IMR-90 (cell line): Measurements from ENCODE around the gene LEUTX. TPM values are rescaled to one million over a fixed set of nuclear protein-coding genes. Genes with fewer than 3 reads are reported as not detected.

Source experiments
- ATAC-seq: fragments of 200-7000 bp; cut with Tn5 transposase; 2 replicates; pipeline ENCODE4 v1.9.1; 2020; ENCODE audit warnings: low read depth, mild to moderate bottlenecking, moderate library complexity
- BruUV-seq: library from RNA; stranded (reverse); fragments of 400-500 nt; replicated peaks from 2 replicates; lab custom pipeline; 2021; lab: Mats Ljungman, UMichigan
- CTCF ChIA-PET: fragments of 300-600 bp; formaldehyde crosslinking; extraction: SDS; loops from one replicate; lab custom pipeline; 2021; ENCODE audit warnings: antibody characterized with exemption; lab: Yijun Ruan, JAX
- POLR2A ChIA-PET: fragments of 300-600 bp; sonication (Branson Sonifier 250); formaldehyde crosslinking; loops from one replicate; lab custom pipeline; 2022; ENCODE audit warnings: antibody characterized with exemption; ENCODE audit not compliant: unreplicated experiment; lab: Charles Lee
- DNase-seq: peaks from one replicate; pipeline ENCODE4 v3.0.0; 2013
- H2AFZ ChIP-seq: replicated peaks from 2 replicates; pipeline ENCODE3; 2013; ENCODE audit warnings: low read length, mild to moderate bottlenecking; ENCODE audit not compliant: poor library complexity
- H2AK5ac ChIP-seq: 2 replicates; pipeline ENCODE4 v1.6.1; 2013; ENCODE audit warnings: low read depth, low read length, inconsistent platforms
- H2AK9ac ChIP-seq: replicated peaks from 2 replicates; pipeline ENCODE3; 2013; ENCODE audit warnings: mild to moderate bottlenecking, low read depth, low read length, moderate library complexity; ENCODE audit not compliant: poor library complexity
- H2BK120ac ChIP-seq: 2 replicates; pipeline ENCODE4 v1.6.1; 2013; ENCODE audit warnings: low read depth, low read length, inconsistent platforms
- H2BK15ac ChIP-seq: 3 replicates; pipeline ENCODE4 v1.6.1; 2013; ENCODE audit warnings: low read depth, low read length, inconsistent platforms
- H2BK20ac ChIP-seq: 2 replicates; pipeline ENCODE4 v1.6.1; 2013; ENCODE audit warnings: low read depth, mild to moderate bottlenecking, inconsistent platforms, low read length, moderate library complexity
- H2BK5ac ChIP-seq: 2 replicates; pipeline ENCODE4 v1.6.1; 2013; ENCODE audit warnings: mild to moderate bottlenecking, low read depth, low read length, inconsistent platforms; ENCODE audit not compliant: poor library complexity, severe bottlenecking
- H3K14ac ChIP-seq: replicated peaks from 2 replicates; pipeline ENCODE4 v1.6.1; 2013; ENCODE audit warnings: low read depth, low read length, inconsistent platforms
- H3K18ac ChIP-seq: 2 replicates; pipeline ENCODE4 v1.6.1; 2013; ENCODE audit warnings: low read depth, low read length, control low read depth
- H3K23ac ChIP-seq: 2 replicates; pipeline ENCODE4 v1.6.1; 2013; ENCODE audit warnings: low read depth, low read length, inconsistent platforms
- H3K27ac ChIP-seq: 2 replicates; pipeline ENCODE4 v1.5.1; 2013; ENCODE audit warnings: mild to moderate bottlenecking, control low read depth, low read length; ENCODE audit not compliant: insufficient read depth
- H3K27me3 ChIP-seq: 2 replicates; pipeline ENCODE4 v1.6.1; 2013; ENCODE audit warnings: low read length; ENCODE audit not compliant: control insufficient read depth, insufficient read depth
- H3K36me3 ChIP-seq: 2 replicates; pipeline ENCODE4 v1.6.1; 2013; ENCODE audit warnings: low read length, mixed read lengths; ENCODE audit not compliant: control insufficient read depth, insufficient read depth
- H3K4ac ChIP-seq: 2 replicates; pipeline ENCODE4 v1.6.1; 2013; ENCODE audit warnings: low read depth, low read length, inconsistent platforms
- H3K4me1 ChIP-seq: 2 replicates; pipeline ENCODE4 v1.6.1; 2013; ENCODE audit warnings: low read length, mixed read lengths; ENCODE audit not compliant: control insufficient read depth, insufficient read depth
- H3K4me2 ChIP-seq: 2 replicates; pipeline ENCODE4 v1.6.1; 2013; ENCODE audit warnings: low read depth, mild to moderate bottlenecking, control low read depth, low read length, moderate library complexity
- H3K4me3 ChIP-seq: 2 replicates; pipeline ENCODE4 v1.5.1; 2013; ENCODE audit warnings: low read depth, mild to moderate bottlenecking, control low read depth, low read length, moderate library complexity; ENCODE audit not compliant: insufficient read depth
- H3K56ac ChIP-seq: 2 replicates; pipeline ENCODE4 v1.6.1; 2013; ENCODE audit warnings: low read length, inconsistent platforms; ENCODE audit not compliant: insufficient read depth; ENCODE audit errors: extremely low read depth
- H3K79me1 ChIP-seq, 2 experiments: 2 replicates each; pipeline ENCODE4 v1.6.1; 2013; ENCODE audit warnings: low read length in 2 of 2, inconsistent platforms in 1 of 2, low read depth in 1 of 2
- H3K9ac ChIP-seq: 2 replicates; pipeline ENCODE4 v1.6.1; 2013; ENCODE audit warnings: low read depth, low read length, control low read depth
- H3K9me1 ChIP-seq: 2 replicates; pipeline ENCODE4 v1.6.1; 2013; ENCODE audit warnings: low read length, inconsistent platforms; ENCODE audit not compliant: insufficient read depth
- H3K9me3 ChIP-seq: 2 replicates; pipeline ENCODE4 v1.6.1; 2013; ENCODE audit warnings: low read length; ENCODE audit not compliant: control insufficient read depth, insufficient read depth
- H4K20me1 ChIP-seq: 2 replicates; pipeline ENCODE4 v1.6.1; 2013; ENCODE audit warnings: low read length, inconsistent platforms; ENCODE audit not compliant: insufficient read depth
- H4K5ac ChIP-seq: 2 replicates; pipeline ENCODE4 v1.6.1; 2013; ENCODE audit warnings: mild to moderate bottlenecking, low read depth, low read length, control low read depth
- H4K8ac ChIP-seq, 2 experiments: 2 replicates each; pipeline ENCODE4 v1.6.1; 2013; ENCODE audit warnings: low read depth in 2 of 2, low read length in 2 of 2, control low read depth in 1 of 2, inconsistent platforms in 1 of 2
- H4K91ac ChIP-seq: 2 replicates; pipeline ENCODE4 v1.6.1; 2013; ENCODE audit warnings: low read depth, low read length, inconsistent platforms; ENCODE audit not compliant: insufficient read depth
- BHLHE40 ChIP-seq: fragments of 150-350 bp; IDR thresholded peaks from 2 replicates; pipeline ENCODE4 v1.6.1; 2016; ENCODE audit warnings: mild to moderate bottlenecking, low read depth, low read length
- CEBPB ChIP-seq: IDR thresholded peaks from 2 replicates; pipeline ENCODE4 v1.6.1; 2012; ENCODE audit warnings: low read depth, low read length, improper control_type of control experiment
- CHD1 ChIP-seq: IDR thresholded peaks from 2 replicates; pipeline ENCODE4 v1.6.1; 2012; ENCODE audit warnings: low read depth, low read length, improper control_type of control experiment
- CTCF ChIP-seq: conservative IDR thresholded peaks from 2 replicates; pipeline ENCODE4 v1.5.1; 2012; ENCODE audit warnings: mild to moderate bottlenecking, low read depth, low read length, improper control_type of control experiment
- MAFK ChIP-seq: IDR thresholded peaks from 2 replicates; pipeline ENCODE4 v1.6.1; 2012; ENCODE audit warnings: low read depth, low read length, improper control_type of control experiment
- MAZ ChIP-seq: IDR thresholded peaks from 2 replicates; pipeline ENCODE4 v1.6.1; 2012; ENCODE audit warnings: low read depth, mild to moderate bottlenecking, low read length, improper control_type of control experiment, moderate library complexity, borderline replicate concordance
- MXI1 ChIP-seq: IDR thresholded peaks from 2 replicates; pipeline ENCODE4 v1.6.1; 2012; ENCODE audit warnings: low read depth, mild to moderate bottlenecking, low read length, moderate library complexity, borderline replicate concordance
- NFE2L2 ChIP-seq: fragments of 150-350 bp; IDR thresholded peaks from 2 replicates; pipeline ENCODE4 v1.6.1; 2016; ENCODE audit warnings: low read depth, mild to moderate bottlenecking, low read length
- RAD21 ChIP-seq: IDR thresholded peaks from 2 replicates; pipeline ENCODE4 v1.6.1; 2012; ENCODE audit warnings: low read length, improper control_type of control experiment
- RFX5 ChIP-seq: IDR thresholded peaks from 2 replicates; pipeline ENCODE4 v1.8.0; 2012; ENCODE audit warnings: low read depth, mild to moderate bottlenecking, low read length, moderate library complexity
- SMC3 ChIP-seq: fragments of 150-350 bp; IDR thresholded peaks from 2 replicates; pipeline ENCODE4 v1.6.1; 2016; ENCODE audit warnings: low read depth, mild to moderate bottlenecking, antibody characterized with exemption, low read length, moderate library complexity
- WGBS, 2 experiments: methylation state at CpG; one replicate each; pipeline versions ENCODE4 v1.1.5 to v1.1.7; 2013; ENCODE audit warnings: missing lambda C conversion rate in 2 of 2; ENCODE audit not compliant: insufficient read length in 1 of 2; ENCODE audit errors: extremely low coverage in 2 of 2; 5-methylcytosine and 5-hydroxymethylcytosine counted together
- dilution Hi-C: fragments of 300-500 bp; cut with HindIII; formaldehyde crosslinking; loops from one replicate; pipeline ENCODE4 v1.14.3; 2018; ENCODE audit warnings: low sequenced_read_pairs; ENCODE audit not compliant: unreplicated experiment
- in situ Hi-C: fragments of 300-500 bp; cut with MboI; formaldehyde crosslinking; loops from 3 replicates; pipeline ENCODE4 v1.14.3; 2019; ENCODE audit warnings: low sequenced_read_pairs, inconsistent platforms, mixed read lengths
- intact Hi-C: fragments of 100-400 bp; cut with micrococcal nuclease; formaldehyde crosslinking; loops from 2 replicates; pipeline ENCODE4 v1.10.0; 2022
- polyA plus RNA-seq, 3 experiments: library from polyadenylated mRNA; depleted of rRNA; stranded (reverse); fragments of >200 nt; gene quantifications; 2 replicates each; pipeline ENCODE4 v1.2.3, GENCODE V29; 2012; ENCODE audit warnings: low replicate concordance in 1 of 3
- total RNA-seq: library from RNA; depleted of rRNA; stranded (reverse); fragments of >200 nt; gene quantifications from 2 replicates; pipeline ENCODE4 v1.2.3, GENCODE V29; 2012
- TF ChIP-seq, protein P1 (sequence below): fragments of 150-350 bp; IDR thresholded peaks from 2 replicates; pipeline ENCODE4 v1.6.1; 2016; ENCODE audit warnings: low read depth, mild to moderate bottlenecking, low read length, moderate library complexity, borderline replicate concordance
- TF ChIP-seq, protein P2 (sequence below): fragments of 150-350 bp; IDR thresholded peaks from 2 replicates; pipeline ENCODE4 v1.6.1; 2017; ENCODE audit warnings: mild to moderate bottlenecking, antibody characterized with exemption, low read length, low read depth

The LEUTX gene
- total and polyA plus RNA-seq, 2 of the 4 experiments (the other 2 are of a cell fraction) = not detected

DNA sequence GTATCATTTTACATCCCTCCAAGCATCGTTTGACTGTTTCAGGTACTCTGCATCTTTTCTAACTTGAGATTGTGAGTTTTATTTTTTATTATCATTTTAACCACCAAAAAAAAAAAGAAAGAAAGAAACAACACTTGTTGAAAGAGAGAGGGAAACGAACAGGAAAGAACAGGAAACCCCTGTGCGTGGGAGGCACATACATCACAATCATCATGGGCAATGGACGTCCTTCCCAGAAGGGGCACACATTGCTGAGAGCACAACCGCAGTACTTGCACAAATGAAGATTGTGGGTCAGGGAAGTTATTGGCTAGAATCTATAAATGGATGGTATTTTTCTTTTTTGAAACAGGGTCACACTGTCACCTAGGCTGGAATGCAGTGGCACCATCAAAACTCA is 42.6 kb upstream of the LEUTX start:
- Histone ChIP-seq H2BK5ac (no peak overlapping the region), H3K4me2 (no peak overlapping the region), H3K4ac (no peak overlapping the region), H2BK20ac (no peak overlapping the region), H3K14ac (no peak overlapping the region), H3K9me3 (no peaks in the 10 kb centered on the region), H2AK9ac (no peak overlapping the region), H3K4me3 (no peak overlapping the region), H4K91ac (no peak overlapping the region), H3K56ac (no peak overlapping the region), H3K27me3 (no peaks in the 10 kb centered on the region), H3K79me1 (no peaks in the 10 kb centered on the region), H3K27ac (no peak overlapping the region), H2BK15ac (no peak overlapping the region), H3K9me1 (no peaks in the 10 kb centered on the region), H2AFZ (no peak overlapping the region), H3K4me1 (no peaks in the 10 kb centered on the region), H2AK5ac (no peak overlapping the region), H3K9ac (no peak overlapping the region), H2BK120ac (no peak overlapping the region), H4K8ac (no peak overlapping the region), H4K20me1 (no peaks in the 10 kb centered on the region), H3K23ac (no peak overlapping the region), H3K36me3 (no peaks in the 10 kb centered on the region), H4K5ac (no peak overlapping the region), H3K18ac (no peak overlapping the region)
- ATAC-seq = no peak
- intact Hi-C loops (no loop called here), dilution Hi-C loops (no loop called here), in situ Hi-C loops (no loop called here)
- BruUV-seq = no TSS peak
- DNase-seq = no peak
- CTCF ChIA-PET = no interaction called here
- POLR2A ChIA-PET = no interaction called here
- TF ChIP-seq CTCF = no peak
- TF ChIP-seq, protein P1, sequence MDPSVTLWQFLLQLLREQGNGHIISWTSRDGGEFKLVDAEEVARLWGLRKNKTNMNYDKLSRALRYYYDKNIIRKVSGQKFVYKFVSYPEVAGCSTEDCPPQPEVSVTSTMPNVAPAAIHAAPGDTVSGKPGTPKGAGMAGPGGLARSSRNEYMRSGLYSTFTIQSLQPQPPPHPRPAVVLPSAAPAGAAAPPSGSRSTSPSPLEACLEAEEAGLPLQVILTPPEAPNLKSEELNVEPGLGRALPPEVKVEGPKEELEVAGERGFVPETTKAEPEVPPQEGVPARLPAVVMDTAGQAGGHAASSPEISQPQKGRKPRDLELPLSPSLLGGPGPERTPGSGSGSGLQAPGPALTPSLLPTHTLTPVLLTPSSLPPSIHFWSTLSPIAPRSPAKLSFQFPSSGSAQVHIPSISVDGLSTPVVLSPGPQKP = no peak
- TF ChIP-seq BHLHE40 = no peak
- no peak for TF ChIP-seq CEBPB
- TF ChIP-seq MXI1 = no peak
- no peak for TF ChIP-seq CHD1
- TF ChIP-seq, protein P2, sequence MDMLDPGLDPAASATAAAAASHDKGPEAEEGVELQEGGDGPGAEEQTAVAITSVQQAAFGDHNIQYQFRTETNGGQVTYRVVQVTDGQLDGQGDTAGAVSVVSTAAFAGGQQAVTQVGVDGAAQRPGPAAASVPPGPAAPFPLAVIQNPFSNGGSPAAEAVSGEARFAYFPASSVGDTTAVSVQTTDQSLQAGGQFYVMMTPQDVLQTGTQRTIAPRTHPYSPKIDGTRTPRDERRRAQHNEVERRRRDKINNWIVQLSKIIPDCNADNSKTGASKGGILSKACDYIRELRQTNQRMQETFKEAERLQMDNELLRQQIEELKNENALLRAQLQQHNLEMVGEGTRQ = no peak
- no peak for TF ChIP-seq RAD21
- TF ChIP-seq MAZ = no peak
- no peak for TF ChIP-seq NFE2L2
- no peak for TF ChIP-seq MAFK
- no peak for TF ChIP-seq SMC3
- TF ChIP-seq RFX5 = no peak
- WGBS, 2 experiments = no CpG with 5 or more reads among the region's 5 CpGs
